Peyer's patch (tissue), 4 donors: ENCODE measurements around the gene PPFIBP1.

ENCODE experiments used
- CTCF ChIP-seq, 6 experiments: fragments of 450-650 bp in 4 of 6; fragments of 200-600 bp in 2 of 6; sonication (generic) in 1 of 6; IDR thresholded peaks; one replicate each; pipeline ENCODE4 v1.5.1; 2017 to 2019; ENCODE audit warnings: antibody characterized with exemption in 6 of 6, mild to moderate bottlenecking in 3 of 6, moderate library complexity in 1 of 6
- POLR2A ChIP-seq, 2 donors: fragments of 450-650 bp; IDR thresholded peaks; one replicate each; pipeline ENCODE4 v1.5.1; 2017; ENCODE audit warnings: antibody characterized with exemption in 2 of 2, mild to moderate bottlenecking in 2 of 2, moderate library complexity in 2 of 2

GRCh38 chr12:27689558-27690180 lies 165.7 kb downstream of the PPFIBP1 start:
- TF ChIP-seq CTCF (IDR thresholded peaks at IDR 0.05), result no peak
- TF ChIP-seq POLR2A (IDR thresholded peaks at IDR 0.05), result no peak
